GM19463 (cell line): ENCODE data around the gene IRS4.

ENCODE experiments used
- ATAC-seq: cut with Tn5 transposase; IDR thresholded peaks from one replicate; pipeline ENCODE4 v1.9.1; 2021; ENCODE audit warnings: mild to moderate bottlenecking, moderate library complexity; ENCODE audit not compliant: unreplicated experiment

Gene IRS4

DNA sequence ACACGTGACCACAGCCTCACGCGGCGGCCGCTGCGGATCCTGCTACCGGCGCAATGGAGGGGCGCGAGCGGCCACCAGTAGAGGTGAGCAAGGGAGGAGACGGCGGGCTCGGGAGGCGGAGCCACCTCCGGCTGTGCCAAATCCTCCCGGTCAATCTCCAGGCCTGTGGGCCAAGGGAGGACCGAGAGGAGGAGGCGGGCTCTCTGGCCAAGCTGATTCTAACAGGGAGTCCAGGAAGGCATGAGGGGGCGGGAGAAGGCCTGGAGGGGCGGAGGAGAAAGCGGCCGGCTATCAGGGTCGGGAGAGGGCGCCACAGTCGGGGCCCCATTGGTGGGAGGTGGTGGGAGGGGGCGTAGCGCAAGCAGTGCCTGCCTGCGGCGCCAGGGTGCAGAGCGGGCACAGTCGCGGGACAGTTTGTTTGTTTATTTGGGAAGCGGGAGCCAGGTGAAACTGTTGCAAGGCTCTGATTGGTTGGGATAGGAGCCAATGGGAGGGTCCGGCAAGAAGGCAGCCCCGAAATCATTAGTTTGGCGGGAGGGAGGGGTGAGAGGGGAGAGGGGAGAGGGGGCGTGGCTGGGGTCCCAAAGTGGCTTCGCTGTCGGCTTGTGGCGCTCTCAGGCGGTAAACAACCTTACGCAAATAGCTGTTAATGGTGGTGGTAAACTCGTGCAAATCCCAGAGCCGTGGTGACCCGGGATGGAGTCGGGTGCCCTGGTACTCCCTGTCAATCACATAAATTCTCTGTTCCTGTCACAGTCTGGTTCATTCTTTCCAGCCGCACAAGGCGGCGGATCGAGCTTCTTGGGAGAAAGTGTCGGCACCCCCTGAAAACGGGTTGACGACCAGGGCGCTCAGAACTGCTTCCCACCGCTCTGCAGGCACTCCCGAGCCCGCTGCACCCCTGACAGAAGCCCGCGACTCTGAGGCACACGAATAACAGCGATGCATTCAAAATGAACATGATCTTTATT, at the start of gene IRS4:
IRS4 (minus strand) TSS at position 55 of the 971 bp plus-strand sequence.
- peak; percentile 39 for ATAC-seq

DNA sequence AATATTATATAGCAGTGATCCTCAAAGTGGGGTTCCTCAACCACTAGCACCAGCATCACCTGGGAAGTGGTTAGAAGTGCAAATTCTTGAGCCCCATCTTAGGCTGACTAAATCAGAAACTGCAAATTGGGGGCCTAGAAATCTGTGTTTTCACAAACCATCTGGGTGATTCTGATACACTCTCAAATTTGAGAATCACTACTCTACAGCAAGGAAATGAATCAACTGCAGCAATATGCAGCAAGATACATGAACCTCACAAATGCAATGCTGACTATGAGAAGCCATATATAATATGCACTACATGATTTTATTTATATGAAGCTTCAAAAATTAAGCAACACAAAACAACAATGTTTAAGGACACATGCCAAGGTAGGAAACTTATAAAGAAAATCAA, 36.2 kb upstream of the IRS4 start:
- ATAC-seq: no peak

DNA sequence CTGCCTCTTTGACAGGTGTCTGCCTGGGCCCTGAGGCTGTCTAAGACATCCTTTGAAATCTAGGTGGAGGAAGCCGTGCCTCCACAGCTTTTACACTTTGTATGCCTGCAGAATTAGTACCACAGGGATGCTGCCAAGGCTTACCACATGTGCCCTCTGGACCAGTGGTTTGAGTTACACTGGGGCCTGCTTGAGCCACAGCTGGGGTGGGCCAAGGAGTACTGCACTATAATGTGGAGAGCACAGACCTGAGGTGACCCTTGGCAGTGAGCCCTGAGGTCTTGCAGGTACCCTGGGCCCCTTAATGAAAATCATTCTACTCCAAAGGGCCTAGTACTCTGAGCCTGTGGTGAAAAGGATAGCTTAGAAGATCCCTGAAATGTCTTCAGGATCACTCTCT, 27.2 kb upstream of the IRS4 start:
- ATAC-seq: no peak

DNA sequence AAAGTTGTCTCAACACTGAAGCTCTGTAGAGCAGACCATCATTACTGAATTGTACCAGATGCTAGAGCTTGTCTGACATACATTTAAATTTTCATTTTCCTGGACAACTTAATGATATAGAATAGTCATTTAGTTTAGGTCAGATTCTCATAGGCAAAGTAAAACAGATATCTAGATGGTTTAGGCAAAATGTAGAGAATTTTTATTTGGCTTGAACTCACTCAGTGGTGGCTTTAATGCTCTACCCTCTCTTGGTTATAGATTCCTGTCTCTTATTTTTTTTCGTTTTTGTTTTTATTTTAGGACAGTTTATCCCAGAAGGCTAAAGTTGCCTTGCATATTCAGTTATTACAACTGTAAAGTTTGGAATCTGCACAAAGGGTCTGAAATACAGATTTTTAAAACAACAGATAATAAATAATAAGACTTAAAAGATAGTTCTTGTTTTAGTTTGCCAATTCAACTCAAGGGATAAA, 4.0 kb upstream of the IRS4 start:
- no peak for ATAC-seq

DNA sequence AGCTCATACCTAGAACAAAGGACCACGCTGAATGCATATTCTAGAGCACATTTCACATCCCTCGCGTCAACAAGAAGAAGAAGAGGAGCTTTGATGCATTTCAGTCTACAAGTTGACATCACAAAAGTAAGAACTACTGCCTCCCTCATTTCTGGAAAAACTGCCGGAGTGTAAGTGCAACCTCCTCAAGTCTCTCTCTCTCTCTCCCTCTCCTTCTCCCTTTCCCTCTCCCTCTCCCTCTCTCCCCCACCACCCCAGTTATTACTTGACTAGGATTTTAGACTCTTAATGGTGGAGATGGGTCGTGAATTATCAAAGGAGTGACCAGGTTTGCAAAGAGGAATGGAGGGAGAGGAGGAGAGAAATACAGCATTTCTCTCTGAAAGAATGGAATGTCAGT, 1.4 kb upstream of the IRS4 start:
- no peak for ATAC-seq

DNA sequence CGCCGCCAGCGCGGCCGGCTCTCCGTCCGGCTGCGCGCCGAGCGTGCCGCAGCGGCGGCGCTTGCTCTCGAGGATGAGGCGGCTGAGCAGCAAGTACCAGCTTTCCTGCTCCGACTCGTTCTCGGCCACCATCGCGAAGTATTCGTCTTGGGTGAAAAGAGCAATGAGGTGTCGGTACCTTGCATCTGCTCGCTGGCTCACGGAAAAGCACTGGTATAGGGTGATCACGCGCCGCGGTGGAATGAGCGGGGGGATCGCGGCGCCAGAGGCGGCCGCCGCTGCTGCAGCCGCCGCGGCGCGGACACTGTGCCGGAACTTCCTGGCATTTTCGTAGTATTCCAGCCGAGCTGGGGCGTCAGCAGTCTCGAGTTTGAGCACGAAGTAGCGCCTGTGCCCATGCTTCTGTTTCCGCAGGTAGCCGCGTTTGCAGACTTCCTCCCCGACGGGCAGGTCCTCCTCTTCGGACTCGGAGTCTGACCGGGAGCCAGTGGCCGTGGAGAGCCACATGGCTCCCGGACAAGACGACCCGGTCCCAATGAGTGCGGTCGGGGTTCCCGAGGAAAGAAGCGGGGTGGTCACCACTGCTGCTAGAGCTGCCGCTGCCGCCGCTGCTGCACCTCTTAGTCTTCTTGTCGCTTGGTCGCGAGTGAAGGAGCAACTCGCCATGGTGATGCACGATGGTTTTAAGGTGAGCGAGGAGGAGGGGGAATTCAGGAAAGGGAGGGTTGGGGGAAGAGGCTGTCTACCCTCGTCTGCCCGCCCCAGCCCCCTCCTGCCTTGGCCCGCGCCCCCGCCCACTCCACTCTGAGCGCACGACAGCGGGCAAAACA, 469 bp downstream of the IRS4 start:
- ATAC-seq: peak; percentile 21

DNA sequence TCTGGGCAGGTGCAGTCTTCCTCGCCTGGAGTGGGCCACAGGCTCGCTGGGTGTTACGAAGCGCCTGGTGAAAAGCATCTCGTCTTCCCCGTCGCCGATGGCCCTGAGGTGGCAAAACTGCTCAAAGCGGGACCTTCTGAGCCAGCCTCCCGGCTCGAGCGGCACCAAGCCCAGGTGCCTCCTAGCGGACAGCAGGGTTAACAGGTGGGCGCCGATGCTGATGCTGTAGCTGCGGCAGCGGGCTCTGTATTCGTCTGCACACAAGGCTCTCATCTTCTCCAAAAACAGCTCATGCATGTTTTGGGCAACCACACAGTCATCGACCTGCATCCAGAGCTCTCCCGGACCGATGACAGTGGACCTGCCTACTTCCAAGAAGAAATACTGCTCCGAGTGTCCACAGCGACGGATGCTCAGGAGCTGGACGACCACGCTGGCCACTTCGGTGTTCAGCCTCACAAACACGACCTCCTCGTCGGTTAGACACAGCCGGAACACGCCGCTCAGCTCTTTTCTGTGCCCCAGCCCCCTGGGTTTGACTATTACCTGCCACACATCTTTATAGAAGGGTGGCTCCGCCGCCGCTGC, 1.2 kb downstream of the IRS4 start:
- peak; percentile 40 for ATAC-seq

DNA sequence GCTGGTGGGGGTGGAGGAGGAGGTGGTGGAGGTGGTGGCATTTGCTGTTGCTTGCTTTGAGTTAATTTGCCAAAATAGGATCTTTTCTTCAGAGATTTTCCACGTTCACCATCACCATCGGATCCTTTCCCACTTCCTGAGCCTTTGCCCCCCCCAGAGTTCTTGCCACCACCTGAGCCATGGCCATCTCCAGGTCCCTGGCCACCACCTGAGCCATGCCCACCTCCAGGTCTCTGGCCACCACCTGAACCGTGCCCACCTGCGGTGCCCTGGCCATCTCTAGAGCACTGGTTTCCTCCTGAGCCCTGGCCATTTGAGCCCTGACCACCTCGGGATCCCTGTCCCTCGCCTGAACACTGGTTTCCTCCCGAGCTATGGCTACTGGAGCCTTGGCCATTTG, 1.9 kb downstream of the IRS4 start:
- no peak for ATAC-seq

DNA sequence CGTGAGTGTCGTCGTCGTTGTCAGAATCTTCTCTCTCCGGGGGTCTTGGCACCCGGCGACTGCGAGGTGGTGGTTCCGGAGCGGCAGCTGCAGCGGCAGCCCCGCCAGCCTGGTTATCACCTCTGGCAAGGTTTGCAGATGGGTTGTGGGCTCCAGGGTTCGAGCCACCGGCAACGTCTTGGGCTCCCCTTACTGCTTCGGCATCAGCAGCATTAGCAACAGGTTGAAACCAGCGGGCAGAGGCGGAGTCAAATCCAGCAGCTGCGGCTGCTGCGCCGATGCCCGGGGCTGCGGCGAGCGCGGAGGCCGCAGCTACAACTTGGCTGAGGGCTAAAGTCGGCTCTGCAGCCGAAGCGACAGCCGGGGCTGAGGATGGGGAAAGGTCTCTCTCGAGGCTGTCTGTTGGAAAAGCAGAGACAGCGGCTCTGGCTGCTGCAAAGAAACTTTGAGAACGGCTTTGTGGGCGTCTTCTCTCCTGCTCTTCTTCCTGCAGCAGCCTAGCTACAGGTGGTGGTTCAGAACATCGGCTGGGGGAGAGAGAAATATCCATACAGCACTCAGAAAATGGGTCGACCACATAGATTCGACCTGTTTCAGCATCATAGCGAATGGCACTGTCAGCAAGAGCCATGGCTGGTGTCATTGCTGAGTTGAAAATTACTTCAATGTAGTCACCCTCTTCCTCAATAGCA, 3.6 kb downstream of the IRS4 start:
- no peak for ATAC-seq

DNA sequence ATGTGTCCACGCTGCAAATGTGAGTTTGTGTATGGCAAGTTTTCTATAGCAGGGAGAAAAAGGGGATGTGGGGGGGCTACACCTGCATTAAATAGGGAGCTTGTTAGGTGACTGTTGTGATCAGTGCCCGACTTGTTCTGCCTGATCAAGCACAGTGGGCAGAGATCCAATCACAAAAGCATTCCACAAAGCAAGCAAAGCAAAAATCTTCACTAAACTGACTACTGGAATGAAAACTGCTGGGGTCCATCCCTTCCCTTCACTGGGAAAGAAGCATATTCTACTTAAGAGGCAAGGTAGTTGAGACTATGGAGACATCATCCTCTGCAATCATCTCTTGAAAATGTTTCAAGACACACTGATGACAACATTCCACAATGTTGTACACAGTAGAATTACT, 5.2 kb downstream of the IRS4 start:
- no peak for ATAC-seq

DNA sequence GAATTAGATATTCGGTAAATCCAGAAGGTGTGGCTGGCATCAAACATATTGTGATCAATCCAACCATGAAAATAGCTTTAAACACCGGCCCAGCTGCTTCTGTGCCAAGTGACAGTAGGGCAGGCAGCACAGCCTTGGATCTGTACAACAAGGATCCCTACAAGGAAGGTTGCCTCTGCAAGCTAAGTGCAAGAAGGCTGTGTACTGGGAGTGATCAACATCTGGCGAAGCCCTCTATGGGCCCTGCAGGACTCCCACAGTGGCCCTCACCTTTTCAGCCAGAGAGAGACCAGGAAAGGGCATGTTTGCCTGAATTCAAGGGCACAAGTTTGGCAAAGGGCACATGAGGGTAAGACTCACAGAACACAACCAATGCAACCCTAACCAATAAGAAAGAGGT, 9.6 kb downstream of the IRS4 start:
- ATAC-seq: no peak

DNA sequence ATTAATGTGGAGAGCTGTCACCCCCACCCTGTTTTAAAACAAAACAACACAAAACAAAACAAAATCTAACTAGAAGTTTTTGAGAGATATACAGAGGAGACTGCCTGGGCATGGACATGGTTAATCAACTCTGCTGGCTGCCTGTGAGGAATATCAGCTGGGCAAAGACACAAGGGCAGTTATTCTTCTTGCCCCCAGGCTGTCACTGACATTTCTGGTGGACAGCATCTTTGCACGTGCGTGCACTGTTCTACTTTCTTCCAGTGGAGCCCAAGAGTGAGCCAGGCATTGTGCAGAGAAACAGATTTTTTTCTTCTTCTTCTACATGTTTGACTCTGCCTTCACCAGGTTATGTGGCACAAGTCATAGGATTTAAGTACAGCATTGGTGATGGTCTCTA, 13.8 kb downstream of the IRS4 start:
- ATAC-seq: no peak

DNA sequence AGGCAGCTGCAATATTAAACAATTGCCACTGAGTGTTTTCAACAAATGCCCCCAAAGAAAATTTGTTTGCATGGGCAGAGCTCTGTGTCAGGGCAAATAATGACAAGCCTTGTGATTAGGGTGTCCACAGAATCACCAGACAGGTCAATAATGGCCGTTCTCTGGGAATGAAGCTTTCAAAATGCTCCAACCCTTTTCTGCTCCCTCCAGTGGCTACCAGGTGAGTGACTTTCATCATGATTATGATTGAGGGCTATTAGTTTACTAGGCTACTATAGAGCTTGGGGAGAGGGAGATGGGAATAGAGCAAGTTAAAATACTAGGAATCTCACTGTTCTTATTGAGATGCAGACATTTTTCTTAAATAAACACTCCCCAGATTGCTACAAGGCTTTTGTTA, 23.5 kb downstream of the IRS4 start:
- ATAC-seq: no peak

DNA sequence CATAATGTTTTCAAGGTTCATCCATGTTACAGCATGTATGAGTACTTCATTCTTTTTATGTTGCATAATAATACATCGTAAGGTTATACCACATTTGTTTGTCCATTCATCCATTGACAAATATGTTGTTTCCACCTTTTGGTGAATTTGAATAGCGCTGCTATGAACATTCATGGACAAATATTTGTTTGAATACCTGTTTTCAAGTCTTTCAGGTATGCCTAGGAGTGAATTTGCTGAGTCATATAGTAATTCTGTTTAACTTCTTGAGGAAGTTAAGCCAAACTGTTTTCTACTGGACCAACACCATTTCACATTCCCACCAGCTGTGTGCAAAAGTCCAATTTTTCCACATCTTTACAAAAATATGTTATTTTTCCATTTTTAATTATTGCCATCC, 31.5 kb downstream of the IRS4 start:
- no peak for ATAC-seq

DNA sequence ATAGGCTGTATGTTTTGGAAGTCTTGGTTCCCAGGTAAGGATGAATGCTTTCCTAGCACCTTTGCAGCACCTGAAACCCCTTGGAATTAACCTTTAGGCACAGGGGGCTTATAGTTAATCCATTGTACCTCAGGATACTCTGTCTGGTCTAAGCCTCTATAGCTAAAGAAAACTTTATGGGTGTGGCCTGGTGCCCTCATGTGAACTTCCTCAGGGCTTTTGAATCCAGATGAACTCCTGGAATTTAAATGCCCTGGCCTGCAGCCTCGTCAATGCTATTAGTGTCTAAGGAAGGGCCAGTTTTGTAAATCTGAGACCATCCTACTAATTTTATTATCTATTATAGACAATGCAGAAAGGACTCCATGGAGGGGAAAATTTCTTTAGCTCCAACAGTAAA, 33.8 kb downstream of the IRS4 start:
- ATAC-seq: no peak

DNA sequence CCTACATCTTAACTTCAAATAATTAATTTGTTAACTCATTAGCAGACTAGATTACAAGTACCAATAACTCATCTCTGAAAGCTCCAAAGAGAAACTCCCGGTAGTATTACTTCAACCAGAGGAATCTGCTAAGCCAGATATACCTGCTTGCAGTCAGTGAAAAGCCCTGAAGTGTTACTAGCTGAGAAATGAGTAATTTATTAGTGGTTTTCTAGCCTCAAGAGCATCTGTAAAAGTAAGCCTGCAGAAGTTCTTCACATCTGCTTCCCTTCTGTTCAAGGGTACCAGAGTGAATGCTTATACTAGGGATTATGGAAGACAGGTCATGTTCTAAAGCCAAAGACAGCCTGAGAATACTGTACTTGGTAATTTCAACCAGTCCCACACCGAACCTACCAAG, 34.7 kb downstream of the IRS4 start:
- ATAC-seq: peak; percentile 57

DNA sequence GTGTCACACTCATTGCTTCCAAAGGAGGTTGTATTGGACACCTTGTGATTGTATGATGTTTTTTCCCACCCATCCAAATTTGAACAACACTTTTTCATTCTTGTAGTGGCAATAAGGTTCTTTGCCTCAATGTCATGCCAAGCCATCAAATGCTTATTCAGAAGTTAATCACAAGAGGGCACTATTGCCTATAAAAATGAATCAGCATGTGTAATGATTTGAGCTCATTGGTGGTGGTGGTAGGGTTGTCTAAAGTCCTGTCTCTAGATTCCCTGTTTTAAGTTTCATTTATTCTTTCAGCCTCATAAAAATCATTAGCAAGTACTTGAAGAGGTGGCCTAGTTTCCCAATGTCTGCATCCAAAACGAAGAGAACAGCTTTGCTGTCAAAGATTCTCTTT, 37.0 kb downstream of the IRS4 start:
- peak; percentile 65 for ATAC-seq

DNA sequence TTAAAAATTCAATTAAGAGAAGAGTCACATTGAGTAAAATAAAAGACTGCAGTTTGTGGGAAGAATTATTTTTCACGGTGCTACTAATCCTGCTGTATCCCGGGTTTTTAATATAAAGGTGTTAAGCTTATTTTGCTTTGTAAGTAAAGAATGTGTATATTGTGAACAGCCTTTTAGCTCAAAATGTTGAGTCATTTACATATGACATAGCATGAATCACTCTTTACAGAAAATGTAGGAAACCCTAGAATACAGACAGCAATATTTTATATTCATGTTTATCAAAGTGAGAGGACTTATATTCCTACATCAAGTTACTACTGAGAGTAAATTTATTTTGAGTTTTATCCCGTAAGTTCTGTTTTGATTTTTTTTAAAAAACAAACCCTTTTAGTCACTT, 39.7 kb downstream of the IRS4 start:
- ATAC-seq: no peak
